ENCODE results near the gene MTG1. TPM values are rescaled to one million over a fixed set of nuclear protein-coding genes. Genes with fewer than 3 reads are reported as not detected.

MTG1 gene
- total and polyA plus RNA-seq, 8 donors, result 17.2 to 62.9 (median 23.1) TPM

GRCh38 chr10:133377025-133377817 is 16.7 kb upstream of the MTG1 start:
- Histone ChIP-seq H3K4me3 (no peak overlapping the region), H3K27me3 (no peaks in the 10 kb centered on the region), H3K4me1 (peaks cover 0 to 7% (median 0%) of the 10 kb centered on the region in 3 donors), H3K36me3 (no peaks in the 10 kb centered on the region), H3K27ac (no peak overlapping the region), H3K9me3 (no peaks in the 10 kb centered on the region)
- 83 to 89% methylated on average over 30 of the region's 30 CpGs for WGBS, 2 donors
- ATAC-seq (no peak), DNase-seq (peak in 2 of 6 donors; percentile 16 to 40), FAIRE-seq (no peak)
- TF ChIP-seq, protein P1, sequence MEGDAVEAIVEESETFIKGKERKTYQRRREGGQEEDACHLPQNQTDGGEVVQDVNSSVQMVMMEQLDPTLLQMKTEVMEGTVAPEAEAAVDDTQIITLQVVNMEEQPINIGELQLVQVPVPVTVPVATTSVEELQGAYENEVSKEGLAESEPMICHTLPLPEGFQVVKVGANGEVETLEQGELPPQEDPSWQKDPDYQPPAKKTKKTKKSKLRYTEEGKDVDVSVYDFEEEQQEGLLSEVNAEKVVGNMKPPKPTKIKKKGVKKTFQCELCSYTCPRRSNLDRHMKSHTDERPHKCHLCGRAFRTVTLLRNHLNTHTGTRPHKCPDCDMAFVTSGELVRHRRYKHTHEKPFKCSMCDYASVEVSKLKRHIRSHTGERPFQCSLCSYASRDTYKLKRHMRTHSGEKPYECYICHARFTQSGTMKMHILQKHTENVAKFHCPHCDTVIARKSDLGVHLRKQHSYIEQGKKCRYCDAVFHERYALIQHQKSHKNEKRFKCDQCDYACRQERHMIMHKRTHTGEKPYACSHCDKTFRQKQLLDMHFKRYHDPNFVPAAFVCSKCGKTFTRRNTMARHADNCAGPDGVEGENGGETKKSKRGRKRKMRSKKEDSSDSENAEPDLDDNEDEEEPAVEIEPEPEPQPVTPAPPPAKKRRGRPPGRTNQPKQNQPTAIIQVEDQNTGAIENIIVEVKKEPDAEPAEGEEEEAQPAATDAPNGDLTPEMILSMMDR (IDR thresholded peaks at IDR 0.05), result no peak
- intact Hi-C loops (cut with DNase I), result no loop called here

- H3K4me1 ChIP-seq, result peaks cover 0 to 6% (median 0%) of the 10 kb centered on the region in 3 donors
- H3K4me3 ChIP-seq, result peak overlapping the region; percentile 29 to 88 (median 86)
- H3K27ac ChIP-seq, result peak overlapping the region; percentile 13 to 70 (median 58)
- no peaks in the 10 kb centered on the region for H3K36me3 ChIP-seq
- intact Hi-C loops (cut with DNase I), result no loop called here
- ATAC-seq (peak in 1 of 4 donors; percentile 4), FAIRE-seq (no peak), DNase-seq (peak in 1 of 6 donors; percentile 57)
- TF ChIP-seq, protein P1 (IDR thresholded peaks at IDR 0.05), result no peak
- H3K9me3 ChIP-seq, result no peaks in the 10 kb centered on the region
- 21 to 28% methylated on average over 17 to 20 of the region's 20 CpGs for WGBS, 2 donors
- H3K27me3 ChIP-seq, result no peaks in the 10 kb centered on the region
These were observed 16.1 kb upstream of the MTG1 start for GRCh38 chr10:133377818-133378250.

- WGBS, 2 donors, result 0% methylated on average over 77 to 82 of the region's 90 CpGs
- Histone ChIP-seq H3K9me3 (no peaks in the 10 kb centered on the region), H3K36me3 (no peaks in the 10 kb centered on the region), H3K4me3 (peak overlapping the region; percentile 29 to 88 (median 86)), H3K27me3 (no peaks in the 10 kb centered on the region), H3K27ac (peak overlapping the region; percentile 13 to 70 (median 58)), H3K4me1 (peaks cover 0 to 6% (median 0%) of the 10 kb centered on the region in 3 donors)
- ATAC-seq (peak; percentile 78 to 83 (median 82)), DNase-seq (peak in 5 of 6 donors; percentile 62 to 83 (median 68)), FAIRE-seq (no peak)
- TF ChIP-seq, protein P1 (IDR thresholded peaks at IDR 0.05), result no peak
- intact Hi-C loops (cut with DNase I), result no loop called here
These were observed 15.5 kb upstream of the MTG1 start for GRCh38 chr10:133378251-133379096.

DNA sequence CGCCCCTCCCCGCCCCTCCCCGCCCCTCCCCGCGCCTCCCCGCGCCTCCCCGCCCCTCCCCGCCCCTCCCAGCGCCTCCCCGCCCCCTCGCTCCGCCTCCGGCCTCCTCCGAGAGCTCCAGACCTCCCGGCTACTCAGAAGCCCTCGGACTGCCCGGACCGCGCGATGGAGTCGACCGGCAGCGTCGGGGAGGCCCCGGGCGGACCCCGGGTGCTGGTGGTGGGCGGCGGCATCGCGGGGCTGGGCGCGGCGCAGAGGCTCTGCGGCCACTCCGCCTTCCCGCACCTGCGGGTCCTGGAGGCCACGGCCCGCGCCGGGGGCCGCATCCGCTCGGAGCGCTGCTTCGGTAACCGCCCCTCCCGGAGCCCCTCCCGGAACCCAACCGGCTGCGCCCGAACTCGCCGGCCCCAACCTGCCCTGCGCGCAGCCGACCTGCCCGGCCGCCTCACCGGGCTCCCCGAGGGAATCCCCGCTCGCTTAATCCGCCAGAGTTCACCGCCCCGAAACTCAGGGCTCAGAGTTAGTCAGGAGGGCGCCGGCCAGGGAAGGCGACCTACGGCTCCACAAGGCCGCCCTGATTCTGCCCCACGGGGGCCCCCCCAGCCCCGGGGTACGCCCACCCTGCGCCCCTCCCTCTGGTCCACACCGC is 14.7 kb upstream of the MTG1 start, which contains the start of gene PAOX:
PAOX (plus strand) TSS at position 111 of the 649 bp plus-strand sequence; CDS start at position 166, 55 bp downstream.
- FAIRE-seq (no peak), DNase-seq (peak; percentile 68 to 92 (median 78)), ATAC-seq (peak; percentile 63 to 74 (median 66))
- H3K4me1 ChIP-seq, result peaks cover 0 to 4% (median 0%) of the 10 kb centered on the region in 3 donors
- intact Hi-C loops (cut with DNase I), result no loop called here
- H3K36me3 ChIP-seq, result no peaks in the 10 kb centered on the region
- no peaks in the 10 kb centered on the region for H3K9me3 ChIP-seq
- H3K4me3 ChIP-seq, result peak within 1 kb of the TSS; percentile 71 to 88 (median 86)
- TF ChIP-seq, protein P1 (IDR thresholded peaks at IDR 0.05), result no peak
- peak within 1 kb of the TSS; percentile 38 to 70 (median 58) for H3K27ac ChIP-seq
- no peaks in the 10 kb centered on the region for H3K27me3 ChIP-seq
- WGBS, 2 donors, result 3 to 12% methylated on average over 18 to 67 of the region's 78 CpGs

Data from pancreas (tissue), 10 donors.